Astrocyte (in vitro differentiated cells and primary cell): ENCODE measurements around the gene METTL22.

Experiments used
- CTCF ChIP-seq: IDR thresholded peaks from 2 replicates; pipeline ENCODE4 v1.5.1; 2011; ENCODE audit warnings: low read depth, mild to moderate bottlenecking, inconsistent platforms, low read length, moderate library complexity; ENCODE audit not compliant: insufficient read depth
- EZH2 ChIP-seq: IDR thresholded peaks from 2 replicates; pipeline ENCODE4 v1.6.1; 2012; ENCODE audit warnings: mild to moderate bottlenecking, low read length, inconsistent platforms; ENCODE audit not compliant: insufficient read depth

- TF ChIP-seq CTCF (no peak), EZH2 (no peak)
These were observed 45.1 kb upstream of the METTL22 start for GRCh38 chr16:8576141-8577004.
